ENCODE results near the gene ASTN2. TPM values are rescaled to one million over a fixed set of nuclear protein-coding genes. Genes with fewer than 3 reads are reported as not detected.
A peak's percentile ranks its signal among the peaks of the same experiment; 100 is the strongest.

ASTN2 gene
- total and polyA plus RNA-seq, 9 of the 15 experiments (the other 6 are each of a cell fraction or from before 2014, with no cell fraction given): 0.56 to 3.5 (median 1.9) TPM

DNA sequence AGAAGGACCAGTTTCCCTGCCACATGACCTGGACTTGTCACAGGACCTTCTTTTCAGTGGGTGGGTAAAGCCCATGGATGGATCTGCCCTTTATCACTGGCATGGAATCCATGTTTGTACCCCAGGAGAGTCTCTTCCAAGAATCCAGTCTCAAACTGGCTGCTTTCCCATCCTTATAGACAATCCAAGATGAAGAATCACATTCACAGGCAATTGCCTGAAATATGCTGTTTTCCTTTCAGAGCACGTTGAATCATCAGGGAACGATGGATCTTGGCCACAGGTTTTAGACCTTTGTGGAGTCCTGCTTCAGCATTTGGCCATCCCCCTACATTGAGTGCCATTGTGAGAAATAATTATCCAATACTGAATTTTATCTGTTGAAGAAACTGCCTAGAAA is 319.8 kb downstream of the ASTN2 start:
- 0% methylated on average over 2 of the region's 2 CpGs for WGBS (ENCODE audit: insufficient coverage, low coverage, missing lambda C conversion rate)
- DNase-seq (ENCODE audit: extremely low read depth in 1 of 4, low spot score in 3 of 4): no peak
- intact Hi-C loops (cut with micrococcal nuclease) (no loop called here), in situ Hi-C loops (cut with MboI) (no loop called here)
- BruUV-seq (replicated peaks): no TSS peak
- no peaks in the 10 kb centered on the region for H3K9me1 ChIP-seq (ENCODE audit: control insufficient read depth, insufficient read depth, low read length)
- H3K27me3 ChIP-seq (ENCODE audit: control insufficient read depth in 2 of 2, insufficient read depth in 2 of 2, low read length in 2 of 2): no peaks in the 10 kb centered on the region
- no peak overlapping the region for H3K27ac ChIP-seq (ENCODE audit: extremely low read depth, low read depth, low read length)
- H3K9me3 ChIP-seq (replicated peaks; ENCODE audit: control insufficient read depth, insufficient read depth, low read depth, low read length): no peaks in the 10 kb centered on the region
- no peak overlapping the region for H2AFZ ChIP-seq (ENCODE audit: low read depth, low read length)
- no peak overlapping the region for H3K4me3 ChIP-seq
- ATAC-seq: no peak
- POLR2A ChIA-PET: no interaction called here
- no peaks in the 10 kb centered on the region for H3K4me1 ChIP-seq (replicated peaks in 1 of 2; ENCODE audit: control insufficient read depth in 2 of 2, insufficient read depth in 2 of 2, low read length in 2 of 2)
- no peaks in the 10 kb centered on the region for H4K20me1 ChIP-seq (replicated peaks; ENCODE audit: control insufficient read depth, insufficient read depth, low read length)
- no peaks in the 10 kb centered on the region for H3K36me3 ChIP-seq (ENCODE audit: control insufficient read depth, insufficient read depth, low read length)
- H3K9ac ChIP-seq (ENCODE audit: insufficient read depth in 1 of 2, low read depth in 2 of 2, low read length in 2 of 2): no peak overlapping the region
- CTCF ChIA-PET (ENCODE audit: low intra/inter-chr PET ratio): no interaction called here
- no peak for TF ChIP-seq MBD2 (IDR thresholded peaks at IDR 0.05; ENCODE audit: borderline replicate concordance, low read depth)
- no peak for TF ChIP-seq POLR2G (IDR thresholded peaks at IDR 0.05; ENCODE audit: low read depth, low read length)
- TF ChIP-seq ZC3H8 (IDR thresholded peaks at IDR 0.05): no peak
- TF ChIP-seq ZNF324 (CRISPR knock-in tag; IDR thresholded peaks at IDR 0.05): no peak
- no peak overlapping the region for H3K4me2 ChIP-seq (ENCODE audit: insufficient read depth, low read length)
- H3K79me2 ChIP-seq (ENCODE audit: control insufficient read depth, insufficient read depth, low read length): no peaks in the 10 kb centered on the region
- no peak for FAIRE-seq

GRCh38 chr9:117093891-117094844 is 320.7 kb downstream of the ASTN2 start:
- H3K36me3 ChIP-seq (ENCODE audit: control insufficient read depth, insufficient read depth, low read length): no peaks in the 10 kb centered on the region
- no peak overlapping the region for H3K27ac ChIP-seq (ENCODE audit: extremely low read depth, low read depth, low read length)
- H3K4me2 ChIP-seq (ENCODE audit: insufficient read depth, low read length): no peak overlapping the region
- ATAC-seq (no peak), DNase-seq (ENCODE audit: extremely low read depth in 1 of 4, low spot score in 3 of 4) (no peak), FAIRE-seq (no peak)
- WGBS (ENCODE audit: insufficient coverage, low coverage, missing lambda C conversion rate): 3% methylated on average over 4 of the region's 4 CpGs
- in situ Hi-C loops (cut with MboI) (no loop called here), intact Hi-C loops (cut with micrococcal nuclease) (no loop called here)
- POLR2A ChIA-PET: no interaction called here
- no peaks in the 10 kb centered on the region for H3K4me1 ChIP-seq (replicated peaks in 1 of 2; ENCODE audit: control insufficient read depth in 2 of 2, insufficient read depth in 2 of 2, low read length in 2 of 2)
- no peak overlapping the region for H3K9ac ChIP-seq (ENCODE audit: insufficient read depth in 1 of 2, low read depth in 2 of 2, low read length in 2 of 2)
- no peaks in the 10 kb centered on the region for H4K20me1 ChIP-seq (replicated peaks; ENCODE audit: control insufficient read depth, insufficient read depth, low read length)
- TF ChIP-seq PCBP2 (IDR thresholded peaks at IDR 0.05; ENCODE audit: low read depth, low read length, poor library complexity, severe bottlenecking) (peak; percentile 47), ZNF41 (CRISPR knock-in tag; conservative IDR thresholded peaks at IDR 0.05) (no peak)
- H2AFZ ChIP-seq (ENCODE audit: low read depth, low read length): no peak overlapping the region
- H3K9me1 ChIP-seq (ENCODE audit: control insufficient read depth, insufficient read depth, low read length): no peaks in the 10 kb centered on the region
- H3K9me3 ChIP-seq (replicated peaks; ENCODE audit: control insufficient read depth, insufficient read depth, low read depth, low read length): no peaks in the 10 kb centered on the region
- CTCF ChIA-PET (ENCODE audit: low intra/inter-chr PET ratio): no interaction called here
- no peaks in the 10 kb centered on the region for H3K27me3 ChIP-seq (ENCODE audit: control insufficient read depth in 2 of 2, insufficient read depth in 2 of 2, low read length in 2 of 2)
- no peak overlapping the region for H3K4me3 ChIP-seq
- BruUV-seq (replicated peaks): no TSS peak
- no peaks in the 10 kb centered on the region for H3K79me2 ChIP-seq (ENCODE audit: control insufficient read depth, insufficient read depth, low read length)

All from K562 (cell line).